HG03558 (cell line): ENCODE results near the gene ATP10B.
"Not testable (repeated sequence)": the region's sequence is repeated elsewhere in the genome, so short reads cannot be mapped to it uniquely, and the experiment has no call there.

Experiments
- ATAC-seq: cut with Tn5 transposase; IDR thresholded peaks from one replicate; pipeline ENCODE4 v1.9.1; 2021; ENCODE audit warnings: moderate number of reproducible peaks; ENCODE audit not compliant: unreplicated experiment; ENCODE audit errors: extremely low read depth

Gene ATP10B

GRCh38 chr5:160852049-160852448 is at the start of gene ATP10B:
Gene ATP10B (minus strand): TSS chr5:160852211. CDS start chr5:160688074, 164,137 bp downstream.
- no peak for ATAC-seq

GRCh38 chr5:160901656-160902055 is 49.6 kb upstream of the ATP10B start:
- no peak for ATAC-seq

GRCh38 chr5:160899735-160900134 is 47.7 kb upstream of the ATP10B start:
- no peak for ATAC-seq

- ATAC-seq: not testable (repeated sequence)
Measured at GRCh38 chr5:160893180-160893964, 41.4 kb upstream of the ATP10B start.

GRCh38 chr5:160887780-160888179 is 35.8 kb upstream of the ATP10B start:
- no peak for ATAC-seq

GRCh38 chr5:160873560-160874200 is 21.7 kb upstream of the ATP10B start:
- ATAC-seq: not testable (repeated sequence)

GRCh38 chr5:160869989-160870521 is 18.0 kb upstream of the ATP10B start:
- no peak for ATAC-seq

GRCh38 chr5:160867976-160868375 is 16.0 kb upstream of the ATP10B start:
- no peak for ATAC-seq

GRCh38 chr5:160851451-160851850 is 560 bp downstream of the ATP10B start:
- ATAC-seq: no peak

GRCh38 chr5:160850421-160850820 is 1.6 kb downstream of the ATP10B start:
- no peak for ATAC-seq

GRCh38 chr5:160847526-160848085 is 4.4 kb downstream of the ATP10B start:
- no peak for ATAC-seq

GRCh38 chr5:160846642-160847041 is 5.4 kb downstream of the ATP10B start:
- no peak for ATAC-seq

- no peak for ATAC-seq
Measured at GRCh38 chr5:160844177-160844576, 7.8 kb downstream of the ATP10B start.

GRCh38 chr5:160843240-160843639 is 8.8 kb downstream of the ATP10B start:
- peak; percentile 96 for ATAC-seq

- no peak for ATAC-seq
Measured at GRCh38 chr5:160837749-160838593, 14.0 kb downstream of the ATP10B start.

GRCh38 chr5:160837211-160837610 is 14.8 kb downstream of the ATP10B start:
- no peak for ATAC-seq

GRCh38 chr5:160835818-160836528 is 16.0 kb downstream of the ATP10B start:
- ATAC-seq: peak; percentile 44

GRCh38 chr5:160835376-160835775 is 16.6 kb downstream of the ATP10B start:
- no peak for ATAC-seq

GRCh38 chr5:160833806-160834205 is 18.2 kb downstream of the ATP10B start:
- ATAC-seq: no peak

GRCh38 chr5:160831801-160832200 is 20.2 kb downstream of the ATP10B start:
- no peak for ATAC-seq
